Cerebellar nuclear complex (tissue), 1 donor: Measurements from ENCODE around the gene ACTR5.

Experiments
- DNase-seq, 2 experiments: peaks; one replicate each; lab custom pipeline; 2025; lab: John Stamatoyannopoulos, UW

ACTR5 gene

GRCh38 chr20:38728911-38729642, 19.2 kb upstream of the ACTR5 start:
- DNase-seq: no peak

DNA sequence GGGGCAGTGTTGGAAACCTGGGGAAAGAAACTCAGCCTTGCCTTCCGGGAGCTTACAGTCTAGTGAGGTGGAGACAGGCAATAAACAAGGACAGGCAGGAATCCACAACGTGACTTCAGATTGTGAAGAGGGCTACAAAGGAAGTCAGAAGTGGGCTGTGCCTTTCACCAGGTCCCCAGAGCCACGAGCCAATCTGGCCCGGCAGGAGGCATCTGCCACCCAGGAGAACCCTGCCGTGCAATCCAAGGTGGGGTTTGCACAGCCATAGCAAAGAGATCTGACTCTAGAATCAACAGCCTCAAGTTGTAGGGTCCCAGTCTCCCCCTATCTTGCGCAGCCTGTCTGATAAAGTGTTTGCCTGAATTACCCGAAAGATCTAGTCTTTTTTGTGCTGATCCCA, 18.5 kb upstream of the ACTR5 start:
- no peak for DNase-seq

DNA sequence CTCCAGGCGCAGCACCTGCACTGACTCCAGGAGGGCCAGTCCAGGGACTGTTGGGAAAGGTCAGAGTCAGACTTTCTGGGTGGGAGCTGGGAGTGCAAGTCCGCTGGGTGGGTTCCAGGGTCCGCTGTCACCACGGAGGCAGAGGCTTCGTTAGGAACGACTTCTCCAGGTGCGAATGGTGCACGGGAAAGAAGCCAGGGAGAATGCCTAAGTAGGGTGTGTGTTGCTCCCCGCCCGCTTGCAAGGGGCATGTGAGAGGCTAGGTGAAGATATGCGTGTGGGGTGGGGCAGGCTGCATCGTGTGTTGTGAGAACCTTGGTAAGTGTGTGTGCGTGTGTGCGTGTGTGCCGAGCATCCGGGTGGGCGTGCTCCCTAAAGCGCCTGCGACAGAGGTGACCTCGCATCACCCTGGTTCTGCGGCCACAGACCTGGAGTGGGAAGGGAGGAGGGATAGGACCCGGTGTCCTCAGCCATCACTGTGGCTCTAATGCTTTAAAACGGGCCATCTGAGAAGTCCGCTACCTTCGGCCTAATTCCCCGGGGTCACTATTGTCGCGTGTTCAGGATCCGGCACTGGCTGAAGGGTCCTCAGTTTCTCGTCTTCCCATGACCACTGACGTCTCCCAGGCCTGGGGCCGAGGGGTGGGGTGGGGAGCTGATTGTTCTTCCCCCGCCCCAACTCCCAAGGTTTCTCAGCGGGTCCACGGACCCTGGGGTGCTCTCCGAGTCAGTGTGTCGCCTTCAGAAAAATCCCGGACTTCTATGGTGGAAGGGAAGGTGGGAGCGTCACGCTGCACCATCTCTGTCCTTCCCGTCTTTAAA, 17.9 kb upstream of the ACTR5 start:
- no peak for DNase-seq

GRCh38 chr20:38730989-38731737, 17.1 kb upstream of the ACTR5 start:
- no peak for DNase-seq

- no peak for DNase-seq
Observed at GRCh38 chr20:38731738-38732113, 16.5 kb upstream of the ACTR5 start.

DNA sequence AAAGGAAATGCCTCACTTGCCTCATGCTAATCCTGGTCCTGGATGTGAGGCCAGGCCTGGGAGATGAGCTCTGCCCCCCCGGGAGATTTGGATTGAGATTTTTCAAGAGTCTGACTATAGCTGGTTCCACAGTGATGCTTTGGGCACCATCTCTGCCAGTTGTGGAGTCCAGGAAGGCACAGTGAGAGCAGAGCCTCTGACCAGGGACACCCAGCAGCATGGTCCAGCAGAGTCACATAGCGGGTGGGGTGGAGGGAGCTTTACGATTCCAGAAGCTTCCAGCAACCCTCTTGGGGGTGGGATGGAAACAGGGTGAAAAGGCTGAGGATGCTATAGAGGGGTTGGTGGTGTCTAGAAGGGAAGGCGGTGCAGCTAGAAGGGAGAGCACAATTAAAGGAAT, 15.3 kb upstream of the ACTR5 start:
- no peak for DNase-seq

GRCh38 chr20:38735172-38735571, 13.1 kb upstream of the ACTR5 start:
- DNase-seq: no peak

DNA sequence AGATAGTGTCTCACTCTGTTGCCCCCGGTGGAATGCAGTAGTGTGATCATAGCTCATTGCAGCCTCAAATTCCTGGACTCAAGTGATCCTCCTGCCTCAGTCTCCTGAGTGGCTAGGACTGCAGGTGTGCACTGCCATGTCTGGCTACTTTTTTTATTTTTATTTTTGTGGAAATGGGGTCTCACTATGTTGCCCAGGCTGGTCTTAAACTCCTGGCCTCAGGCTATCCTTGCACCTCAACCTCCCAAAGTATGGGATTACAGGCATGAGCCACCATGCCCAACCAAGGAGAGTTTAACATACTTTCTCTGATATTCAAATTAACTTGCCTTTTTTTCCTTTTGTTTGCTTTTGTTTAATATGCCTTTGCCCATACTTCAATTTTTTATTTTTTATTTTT, 10.4 kb upstream of the ACTR5 start:
- DNase-seq: no peak

DNA sequence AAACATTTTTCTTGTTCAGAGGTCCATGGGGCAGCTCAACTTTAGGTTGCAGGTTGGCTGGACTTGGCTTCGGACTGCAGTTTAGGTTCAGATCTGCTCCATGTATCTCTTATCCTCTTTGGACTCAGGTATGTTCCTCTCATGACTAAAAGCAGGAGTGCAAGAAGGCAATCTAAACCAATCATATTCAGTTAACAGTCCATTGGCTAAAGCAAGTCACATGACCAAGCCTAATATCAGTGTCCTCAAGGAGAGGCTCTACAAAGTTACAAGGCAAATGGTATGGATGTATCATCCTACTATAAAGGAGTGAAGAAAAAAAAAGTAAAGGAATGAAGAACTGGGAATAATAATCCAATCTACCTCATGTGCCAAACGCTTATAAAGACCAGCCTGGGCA, 2.5 kb upstream of the ACTR5 start:
- DNase-seq: no peak

- DNase-seq: no peak
Observed at GRCh38 chr20:38747495-38748096, 664 bp upstream of the ACTR5 start.

GRCh38 chr20:38748861-38749149, 545 bp downstream of the ACTR5 start:
- DNase-seq: no peak

GRCh38 chr20:38751360-38751976, 3.2 kb downstream of the ACTR5 start:
- no peak for DNase-seq

DNA sequence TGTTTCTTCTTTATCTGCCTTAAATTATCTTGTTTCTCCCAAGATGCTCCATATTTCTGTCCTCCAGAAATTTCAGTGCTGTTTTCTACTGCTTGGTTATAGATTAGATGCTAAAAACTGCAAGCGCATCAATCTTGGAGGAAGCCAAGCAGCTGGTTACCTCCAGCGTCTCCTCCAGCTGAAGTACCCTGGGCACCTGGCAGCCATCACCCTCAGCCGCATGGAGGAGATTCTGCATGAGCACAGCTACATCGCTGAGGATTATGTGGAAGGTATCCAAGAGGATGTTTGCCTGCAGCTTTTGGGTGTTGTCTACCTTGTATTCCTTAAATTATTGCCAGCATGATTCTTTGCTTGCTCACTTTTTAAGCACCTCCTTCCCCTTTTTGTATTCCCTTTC, 3.8 kb downstream of the ACTR5 start:
- no peak for DNase-seq

GRCh38 chr20:38754924-38755323, 6.7 kb downstream of the ACTR5 start:
- no peak for DNase-seq

DNA sequence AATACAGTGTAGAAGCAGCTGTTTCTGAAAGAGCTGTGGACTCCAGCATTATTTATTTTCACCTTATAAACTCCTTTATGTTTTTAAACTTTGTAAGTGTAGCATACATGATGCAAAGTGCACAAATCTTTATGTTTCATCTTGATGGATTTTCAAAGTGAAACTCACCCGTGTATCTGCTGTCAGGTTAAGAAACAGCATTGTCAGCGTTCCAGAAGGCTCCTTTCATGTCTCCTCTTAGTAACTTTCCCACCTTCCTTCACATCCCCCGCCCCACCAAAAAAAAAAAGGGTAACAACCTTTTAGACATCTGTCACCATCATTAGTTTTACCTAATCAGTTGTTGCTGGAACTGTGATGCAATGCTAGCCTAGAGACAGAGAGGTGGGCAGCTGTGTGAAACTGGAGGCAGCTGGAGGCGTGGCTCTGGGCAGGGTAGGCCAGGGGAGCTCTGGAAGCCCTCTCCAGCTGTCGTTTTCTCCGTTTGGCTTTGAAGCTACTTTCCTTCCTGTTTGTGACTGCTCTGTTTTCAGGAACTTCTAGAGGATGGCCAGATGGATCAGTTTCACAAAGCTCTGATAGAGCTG, 7.2 kb downstream of the ACTR5 start:
- DNase-seq: no peak

- no peak for DNase-seq
Observed at GRCh38 chr20:38757145-38757775, 9.0 kb downstream of the ACTR5 start.

GRCh38 chr20:38759106-38759505, 10.8 kb downstream of the ACTR5 start:
- no peak for DNase-seq

GRCh38 chr20:38760978-38761377, 12.7 kb downstream of the ACTR5 start:
- no peak for DNase-seq

GRCh38 chr20:38762174-38762573, 13.9 kb downstream of the ACTR5 start:
- no peak for DNase-seq

- DNase-seq: no peak
Observed at GRCh38 chr20:38763616-38764015, 15.4 kb downstream of the ACTR5 start.

DNA sequence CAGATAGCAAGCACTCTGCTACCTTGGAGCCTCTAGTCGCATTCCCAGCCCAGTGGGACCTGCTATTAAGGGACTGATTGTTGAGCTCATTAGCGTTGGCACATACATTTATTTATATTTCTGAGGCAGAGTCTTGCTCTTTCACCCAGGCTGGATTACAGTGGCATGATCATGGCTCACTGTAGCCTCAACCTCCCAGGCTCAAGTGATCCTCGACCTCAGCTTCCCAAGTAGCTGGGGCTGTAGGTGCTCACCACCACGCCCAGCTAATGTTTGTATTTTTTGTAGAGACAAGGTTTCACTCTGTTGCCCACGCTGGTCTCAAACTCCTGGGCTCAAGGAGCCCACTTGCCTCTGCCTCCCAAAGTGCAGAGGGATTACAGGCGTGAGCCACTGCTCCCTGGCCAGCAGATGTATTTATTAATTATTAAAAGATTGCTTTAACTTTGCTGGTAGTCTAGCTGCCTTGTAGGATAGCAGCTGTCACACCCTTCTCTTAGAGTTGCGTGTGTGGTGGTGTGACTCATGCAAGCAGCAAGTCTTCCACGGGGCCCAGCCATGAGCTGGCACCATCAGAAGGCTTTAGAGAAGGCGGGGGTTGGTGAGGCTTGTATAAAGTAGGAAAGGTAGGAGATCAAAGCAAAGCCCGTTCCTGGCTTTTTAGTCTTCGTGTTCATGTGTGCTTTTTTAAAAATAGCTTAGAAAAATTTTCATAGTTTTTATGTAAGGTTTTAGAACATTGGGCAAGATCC, 16.5 kb downstream of the ACTR5 start:
- DNase-seq: no peak
